GM20431 (cell line): Measurements from ENCODE around the gene LZTS3.
"Not testable (repeated sequence)": the region's sequence is repeated elsewhere in the genome, so short reads cannot be mapped to it uniquely, and the experiment has no call there.

Experiments used
- in situ Hi-C: fragments of 300-500 bp; cut with MseI, MboI; formaldehyde crosslinking; loops from one replicate; pipeline ENCODE4 v1.15.0; 2020; ENCODE audit warnings: low sequenced_read_pairs; ENCODE audit not compliant: unreplicated experiment

The LZTS3 gene

GRCh38 chr20:3150908-3151307, 22.4 kb downstream of the LZTS3 start:
- in situ Hi-C loops, result no loop called here

GRCh38 chr20:3146732-3147341, 26.5 kb downstream of the LZTS3 start:
- in situ Hi-C loops, result no loop called here

GRCh38 chr20:3141757-3142156, 31.6 kb downstream of the LZTS3 start:
- in situ Hi-C loops, result no loop called here

GRCh38 chr20:3137492-3137891, 35.9 kb downstream of the LZTS3 start:
- in situ Hi-C loops, result no loop called here

- in situ Hi-C loops, result no loop called here
These were observed 37.8 kb downstream of the LZTS3 start for GRCh38 chr20:3135507-3136070.

- in situ Hi-C loops, result no loop called here
These were observed 39.2 kb downstream of the LZTS3 start for GRCh38 chr20:3134151-3134550.

- in situ Hi-C loops, result no loop called here
These were observed 40.2 kb downstream of the LZTS3 start for GRCh38 chr20:3133155-3133554.

- in situ Hi-C loops, result no loop called here
These were observed 43.2 kb downstream of the LZTS3 start for GRCh38 chr20:3130051-3130600.

GRCh38 chr20:3129094-3129493, 44.3 kb downstream of the LZTS3 start:
- in situ Hi-C loops, result no loop called here

GRCh38 chr20:3128275-3128984, 44.9 kb downstream of the LZTS3 start:
- in situ Hi-C loops, result no loop called here

GRCh38 chr20:3126527-3126859, 46.9 kb downstream of the LZTS3 start:
- in situ Hi-C loops, result no loop called here

- in situ Hi-C loops, result not testable (repeated sequence)
These were observed 47.4 kb downstream of the LZTS3 start for GRCh38 chr20:3125776-3126526.

- in situ Hi-C loops, result not testable (repeated sequence)
These were observed 48.4 kb downstream of the LZTS3 start for GRCh38 chr20:3124773-3125560.

- in situ Hi-C loops, result not testable (repeated sequence)
These were observed 49.2 kb downstream of the LZTS3 start for GRCh38 chr20:3124163-3124562.

GRCh38 chr20:3123542-3123941, 49.8 kb downstream of the LZTS3 start:
- in situ Hi-C loops, result no loop called here

GRCh38 chr20:3121955-3122610, 51.3 kb downstream of the LZTS3 start:
- in situ Hi-C loops, result no loop called here

GRCh38 chr20:3121271-3121911, 52.0 kb downstream of the LZTS3 start:
- in situ Hi-C loops, result no loop called here

GRCh38 chr20:3119044-3119443, 54.3 kb downstream of the LZTS3 start:
- in situ Hi-C loops, result no loop called here

- in situ Hi-C loops, result not testable (repeated sequence)
These were observed 55.4 kb downstream of the LZTS3 start for GRCh38 chr20:3117839-3118379.
